KMS-11 (cell line): ENCODE results near the gene ATXN2.
"Not testable (repeated sequence)": the region's sequence is repeated elsewhere in the genome, so short reads cannot be mapped to it uniquely, and the experiment has no call there.

ENCODE experiments used
- H2AFZ ChIP-seq: fragments of 200-600 bp; sonication (generic); 2 replicates; pipeline ENCODE4 v1.6.1; 2016; ENCODE audit warnings: antibody characterized with exemption, mixed run types, low read depth
- H3K27ac ChIP-seq: fragments of 200-600 bp; sonication (generic); 2 replicates; pipeline ENCODE4 v1.6.1; 2016; ENCODE audit warnings: mild to moderate bottlenecking, mixed run types
- H3K27me3 ChIP-seq: fragments of 200-600 bp; sonication (generic); 2 replicates; pipeline ENCODE4 v1.6.1; 2017; ENCODE audit warnings: mild to moderate bottlenecking, low read depth, mixed run types, moderate library complexity; ENCODE audit not compliant: insufficient read depth
- H3K36me3 ChIP-seq: fragments of 200-600 bp; sonication (generic); 2 replicates; pipeline ENCODE4 v1.6.1; 2017; ENCODE audit warnings: mild to moderate bottlenecking, mixed run types; ENCODE audit not compliant: insufficient read depth
- H3K4me1 ChIP-seq: fragments of 200-600 bp; sonication (generic); 2 replicates; pipeline ENCODE4 v1.6.1; 2016; ENCODE audit warnings: mild to moderate bottlenecking, low read depth, mixed run types; ENCODE audit not compliant: poor library complexity, severe bottlenecking
- H3K4me2 ChIP-seq: fragments of 200-600 bp; sonication (generic); 2 replicates; pipeline ENCODE4 v1.7.0; 2016; ENCODE audit warnings: mild to moderate bottlenecking, mixed run types
- H3K4me3 ChIP-seq: fragments of 200-600 bp; sonication (generic); IDR thresholded peaks from 2 replicates; pipeline ENCODE4 v1.6.1; 2017; ENCODE audit warnings: low read depth, low read length, mixed read lengths; ENCODE audit not compliant: insufficient read depth
- H3K79me2 ChIP-seq: fragments of 200-600 bp; sonication (generic); 2 replicates; pipeline ENCODE4 v1.6.1; 2016; ENCODE audit warnings: low read depth, mixed run types; ENCODE audit not compliant: insufficient read depth
- H3K9ac ChIP-seq: fragments of 200-600 bp; sonication (generic); 2 replicates; pipeline ENCODE4 v1.6.1; 2016; ENCODE audit warnings: mild to moderate bottlenecking, mixed run types
- H4K20me1 ChIP-seq: fragments of 200-600 bp; sonication (generic); 2 replicates; pipeline ENCODE4 v1.6.1; 2016; ENCODE audit warnings: mild to moderate bottlenecking, mixed run types; ENCODE audit not compliant: insufficient read depth
- TF ChIP-seq, protein P1 (sequence below): fragments of 200-600 bp; sonication (generic); conservative IDR thresholded peaks from 2 replicates; pipeline ENCODE4 v1.6.1; 2017; ENCODE audit warnings: low read depth, mild to moderate bottlenecking, antibody characterized with exemption, low read length, moderate library complexity, mixed read lengths

Gene ATXN2

DNA sequence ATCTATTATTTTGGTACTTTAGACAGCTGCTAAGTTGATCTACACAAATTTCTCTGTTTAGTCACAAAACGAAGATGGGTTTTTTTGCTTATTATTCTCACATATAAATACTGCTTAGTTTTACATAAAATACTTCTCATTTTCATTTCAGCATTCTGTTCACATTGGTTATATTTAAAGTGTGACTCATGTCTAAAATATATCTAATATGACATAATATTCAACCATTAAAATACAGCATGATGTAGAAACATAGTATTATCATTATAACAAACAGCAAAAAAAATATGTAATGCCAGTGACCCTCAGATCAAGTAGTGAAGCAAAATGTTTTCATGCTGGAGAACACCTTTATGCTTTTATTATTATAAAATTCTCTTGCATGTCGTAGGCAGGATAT, 129.7 kb downstream of the ATXN2 start:
- no peaks in the 10 kb centered on the region for H3K36me3 ChIP-seq
- H4K20me1 ChIP-seq = no peaks in the 10 kb centered on the region
- no peak overlapping the region for H3K4me3 ChIP-seq
- H3K79me2 ChIP-seq = no peaks in the 10 kb centered on the region
- no peaks in the 10 kb centered on the region for H3K4me1 ChIP-seq
- H2AFZ ChIP-seq = no peak overlapping the region
- TF ChIP-seq, protein P1, sequence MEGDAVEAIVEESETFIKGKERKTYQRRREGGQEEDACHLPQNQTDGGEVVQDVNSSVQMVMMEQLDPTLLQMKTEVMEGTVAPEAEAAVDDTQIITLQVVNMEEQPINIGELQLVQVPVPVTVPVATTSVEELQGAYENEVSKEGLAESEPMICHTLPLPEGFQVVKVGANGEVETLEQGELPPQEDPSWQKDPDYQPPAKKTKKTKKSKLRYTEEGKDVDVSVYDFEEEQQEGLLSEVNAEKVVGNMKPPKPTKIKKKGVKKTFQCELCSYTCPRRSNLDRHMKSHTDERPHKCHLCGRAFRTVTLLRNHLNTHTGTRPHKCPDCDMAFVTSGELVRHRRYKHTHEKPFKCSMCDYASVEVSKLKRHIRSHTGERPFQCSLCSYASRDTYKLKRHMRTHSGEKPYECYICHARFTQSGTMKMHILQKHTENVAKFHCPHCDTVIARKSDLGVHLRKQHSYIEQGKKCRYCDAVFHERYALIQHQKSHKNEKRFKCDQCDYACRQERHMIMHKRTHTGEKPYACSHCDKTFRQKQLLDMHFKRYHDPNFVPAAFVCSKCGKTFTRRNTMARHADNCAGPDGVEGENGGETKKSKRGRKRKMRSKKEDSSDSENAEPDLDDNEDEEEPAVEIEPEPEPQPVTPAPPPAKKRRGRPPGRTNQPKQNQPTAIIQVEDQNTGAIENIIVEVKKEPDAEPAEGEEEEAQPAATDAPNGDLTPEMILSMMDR = no peak
- H3K27ac ChIP-seq = no peak overlapping the region
- no peak overlapping the region for H3K9ac ChIP-seq
- no peaks in the 10 kb centered on the region for H3K27me3 ChIP-seq
- H3K4me2 ChIP-seq = no peak overlapping the region

DNA sequence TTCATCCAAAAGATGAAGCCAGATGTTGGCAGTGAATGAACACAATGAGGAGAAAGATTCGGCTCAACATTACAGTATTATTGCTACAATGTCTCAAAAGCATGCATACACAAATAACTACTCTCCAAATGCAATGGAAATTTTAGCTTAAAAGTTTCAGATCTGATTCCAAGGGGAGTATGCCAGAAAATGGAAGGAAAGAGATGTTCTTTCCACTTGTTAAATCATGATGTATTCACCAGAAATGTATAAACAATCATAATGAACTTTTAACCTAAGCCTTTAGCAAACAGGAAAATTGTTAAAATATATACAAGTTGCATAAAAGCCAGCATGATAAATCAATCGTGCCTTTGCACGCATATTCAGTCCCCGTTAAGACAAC, 131.3 kb downstream of the ATXN2 start:
- Histone ChIP-seq H2AFZ (no peak overlapping the region), H3K27ac (no peak overlapping the region), H3K4me3 (no peak overlapping the region), H3K79me2 (no peaks in the 10 kb centered on the region), H3K4me2 (no peak overlapping the region), H4K20me1 (no peaks in the 10 kb centered on the region), H3K27me3 (no peaks in the 10 kb centered on the region), H3K36me3 (no peaks in the 10 kb centered on the region), H3K9ac (no peak overlapping the region), H3K4me1 (no peaks in the 10 kb centered on the region)
- TF ChIP-seq, protein P1 = no peak

GRCh38 chr12:111467092-111467856, 131.8 kb downstream of the ATXN2 start:
- Histone ChIP-seq H3K27me3 (no peaks in the 10 kb centered on the region), H3K27ac (no peak overlapping the region), H4K20me1 (no peaks in the 10 kb centered on the region), H3K4me3 (no peak overlapping the region), H3K4me2 (no peak overlapping the region), H3K36me3 (no peaks in the 10 kb centered on the region), H3K4me1 (no peaks in the 10 kb centered on the region), H3K9ac (no peak overlapping the region), H2AFZ (no peak overlapping the region), H3K79me2 (no peaks in the 10 kb centered on the region)
- TF ChIP-seq, protein P1 = no peak

DNA sequence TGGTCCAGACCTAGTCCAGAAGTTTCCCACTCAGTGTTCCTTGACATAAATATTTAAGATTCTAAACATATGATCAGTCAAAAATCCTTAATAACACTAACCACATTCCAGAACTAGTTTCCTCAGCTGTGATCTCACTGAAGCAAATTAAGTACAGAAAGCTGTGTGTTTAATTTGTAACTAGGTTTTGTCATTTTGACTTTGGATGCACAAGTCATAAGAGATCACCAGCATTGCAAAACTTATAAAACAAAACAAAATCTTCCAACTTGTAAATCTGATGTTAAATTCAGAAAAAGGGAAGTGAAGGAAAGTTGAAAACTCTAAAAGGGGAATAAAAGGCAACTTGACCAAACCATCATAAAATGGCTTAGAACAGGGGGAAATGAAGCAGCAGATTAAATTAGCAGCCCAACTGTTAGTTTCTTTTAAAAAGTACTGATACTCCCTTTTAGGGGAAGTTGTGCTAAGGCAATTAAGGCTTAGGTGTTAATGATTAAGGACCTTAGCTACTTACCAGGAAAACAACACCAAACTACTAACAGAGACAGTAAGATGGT, 136.8 kb downstream of the ATXN2 start:
- Histone ChIP-seq H3K9ac (no peak overlapping the region), H2AFZ (no peak overlapping the region), H3K4me3 (no peak overlapping the region), H3K27ac (no peak overlapping the region), H3K4me1 (no peaks in the 10 kb centered on the region), H4K20me1 (no peaks in the 10 kb centered on the region), H3K27me3 (no peaks in the 10 kb centered on the region), H3K4me2 (no peak overlapping the region), H3K79me2 (no peaks in the 10 kb centered on the region), H3K36me3 (no peaks in the 10 kb centered on the region)
- TF ChIP-seq, protein P1 = no peak

- not testable (repeated sequence) for H3K9ac ChIP-seq, H4K20me1 ChIP-seq, H3K79me2 ChIP-seq, H2AFZ ChIP-seq, H3K4me1 ChIP-seq, H3K36me3 ChIP-seq, H3K4me3 ChIP-seq, H3K27me3 ChIP-seq, H3K27ac ChIP-seq, H3K4me2 ChIP-seq
Measured at GRCh38 chr12:111460111-111460510, 139.0 kb downstream of the ATXN2 start.
